HCT116 (cell line): ENCODE data around the gene TMEM80. TPM values are rescaled to one million over a fixed set of nuclear protein-coding genes. Genes with fewer than 3 reads are reported as not detected.
A peak's percentile ranks its signal among the peaks of the same experiment; 100 is the strongest.

Source experiments
- ATAC-seq: fragments of 200-7000 bp; cut with Tn5 transposase; 2 replicates; pipeline ENCODE4 v1.9.1; 2020; ENCODE audit warnings: mild to moderate bottlenecking, moderate library complexity
- BruUV-seq: library from RNA; stranded (reverse); fragments of 400-500 nt; replicated peaks from 2 replicates; lab custom pipeline; 2021; lab: Mats Ljungman, UMichigan
- CTCF ChIA-PET: fragments of 300-600 bp; sonication (Branson Sonifier 250); formaldehyde crosslinking; loops from one replicate; lab custom pipeline; 2021; ENCODE audit warnings: antibody characterized with exemption; lab: Charles Lee
- POLR2A ChIA-PET: fragments of 300-600, 350-600 bp; sonication (Branson Sonifier 250); formaldehyde crosslinking; loops from one replicate; lab custom pipeline; 2021; ENCODE audit warnings: antibody characterized with exemption; lab: Charles Lee
- RAD21 ChIA-PET, 2 experiments: fragments of 300-600 bp; sonication (Branson Sonifier 250); formaldehyde crosslinking; loops; one replicate each; lab custom pipeline; 2023; ENCODE audit warnings: low total read pairs in 2 of 2; ENCODE audit not compliant: uncharacterized antibody in 2 of 2, unreplicated experiment in 2 of 2, low non-redundant PET in 1 of 2; lab: Charles Lee
- DNase-seq: peaks from one replicate; pipeline ENCODE4 v3.0.0-alpha.2; 2010; ENCODE audit warnings: low read depth, low spot score
- H2AFZ ChIP-seq: fragments of 200-600 bp; shearing (Covaris generic), sonication (generic); 2 replicates; pipeline ENCODE4 v1.6.1; 2017; ENCODE audit warnings: low read depth, mixed run types, mixed read lengths, antibody characterized with exemption, low read length; ENCODE audit not compliant: poor library complexity, severe bottlenecking
- H3K27ac ChIP-seq: 2 replicates; pipeline ENCODE4 v1.5.1; 2012; ENCODE audit warnings: low read depth, low read length
- H3K27me3 ChIP-seq: fragments of 200-600 bp; sonication (generic); 2 replicates; pipeline ENCODE4 v1.6.1; 2016; ENCODE audit warnings: mixed run types, low read length, mixed read lengths; ENCODE audit not compliant: insufficient read depth
- H3K36me3 ChIP-seq, 2 experiments: fragments of 200-500 bp in 1 of 2; fragments of 200-600 bp in 1 of 2; sonication (Bioruptor generic) in 1 of 2; sonication (generic) in 1 of 2; 2 replicates each; pipeline versions ENCODE4 v1.5.1 to v1.6.1; 2014 to 2016; ENCODE audit warnings: low read length in 2 of 2, inconsistent platforms in 1 of 2, mixed read lengths in 1 of 2, mixed run types in 1 of 2; ENCODE audit not compliant: insufficient read depth in 2 of 2, control insufficient read depth in 1 of 2
- H3K4me1 ChIP-seq, 2 experiments: fragments of 200-600 bp in 1 of 2; sonication (generic) in 1 of 2; 2 replicates each; pipeline versions ENCODE4 v1.5.1 to v1.6.1; 2012 to 2017; ENCODE audit warnings: low read length in 2 of 2, inconsistent platforms in 1 of 2, mild to moderate bottlenecking in 1 of 2, mixed read lengths in 1 of 2, mixed run types in 1 of 2, moderate library complexity in 1 of 2; ENCODE audit not compliant: insufficient read depth in 2 of 2, control insufficient read depth in 1 of 2
- H3K4me2 ChIP-seq: fragments of 200-600 bp; sonication (generic); 2 replicates; pipeline ENCODE4 v1.6.1; 2017; ENCODE audit warnings: mixed run types, low read length, mixed read lengths
- H3K4me3 ChIP-seq, 2 experiments: fragments of 200-600 bp in 1 of 2; sonication (generic) in 1 of 2; replicated peaks in 1 of 2; 2 replicates each; pipeline ENCODE4 v1.5.1; 2011 to 2016; ENCODE audit warnings: low read length in 2 of 2, control low read depth in 1 of 2, low read depth in 1 of 2, mild to moderate bottlenecking in 1 of 2, mixed read lengths in 1 of 2, mixed run types in 1 of 2
- H3K79me2 ChIP-seq: fragments of 200-600 bp; sonication (generic); 2 replicates; pipeline ENCODE4 v1.6.1; 2017; ENCODE audit warnings: mild to moderate bottlenecking, mixed run types, low read length, moderate library complexity, mixed read lengths; ENCODE audit not compliant: insufficient read depth
- H3K9ac ChIP-seq: fragments of 200-600 bp; sonication (generic); 2 replicates; pipeline ENCODE4 v1.6.1; 2016; ENCODE audit warnings: low read length, mixed read lengths
- H3K9me2 ChIP-seq: fragments of 200-600 bp; sonication (generic), shearing (Covaris generic); 2 replicates; pipeline ENCODE4 v1.6.1; 2017; ENCODE audit warnings: mixed run types, mild to moderate bottlenecking, moderate library complexity; ENCODE audit not compliant: insufficient read depth
- H3K9me3 ChIP-seq, 2 experiments: fragments of 200-500 bp in 1 of 2; fragments of 200-600 bp in 1 of 2; sonication (Bioruptor generic) in 1 of 2; sonication (generic) in 1 of 2; 2 replicates each; pipeline ENCODE4 v1.6.1; 2014 to 2017; ENCODE audit warnings: low read length in 2 of 2, mixed read lengths in 2 of 2, inconsistent platforms in 1 of 2, low read depth in 1 of 2, mild to moderate bottlenecking in 1 of 2, mixed run types in 1 of 2, moderate library complexity in 1 of 2; ENCODE audit not compliant: control insufficient read depth in 1 of 2, insufficient read depth in 1 of 2
- H4K20me1 ChIP-seq: fragments of 200-600 bp; sonication (generic), shearing (Covaris generic); 2 replicates; pipeline ENCODE4 v1.6.1; 2017; ENCODE audit warnings: mixed run types, mild to moderate bottlenecking, moderate library complexity; ENCODE audit not compliant: insufficient read depth
- CBX3 ChIP-seq: IDR thresholded peaks from 2 replicates; pipeline ENCODE4 v1.6.1; 2012; ENCODE audit warnings: low read depth
- ELF1 ChIP-seq: IDR thresholded peaks from 2 replicates; pipeline ENCODE4 v1.6.1; 2012; ENCODE audit warnings: low read depth, borderline replicate concordance
- EZH2 ChIP-seq: fragments of 200-600 bp; sonication (generic); IDR thresholded peaks from 2 replicates; pipeline ENCODE4 v1.6.1; 2017; ENCODE audit warnings: antibody characterized with exemption, mixed run types
- JUND ChIP-seq: IDR thresholded peaks from 2 replicates; pipeline ENCODE4 v1.6.1; 2012
- POLR2A ChIP-seq: IDR thresholded peaks from 2 replicates; pipeline ENCODE4 v1.7.0; 2011; ENCODE audit warnings: borderline replicate concordance; ENCODE audit not compliant: insufficient read depth, insufficient read length; ENCODE audit errors: extremely low read depth
- POLR2AphosphoS5 ChIP-seq: IDR thresholded peaks from 2 replicates; pipeline ENCODE4 v1.6.1; 2011; ENCODE audit warnings: mild to moderate bottlenecking, low read depth, low read length, moderate library complexity
- SIN3A ChIP-seq: IDR thresholded peaks from 2 replicates; pipeline ENCODE4 v1.6.1; 2012; ENCODE audit warnings: low read depth
- SP1 ChIP-seq: IDR thresholded peaks from 2 replicates; pipeline ENCODE4 v1.6.1; 2012; ENCODE audit warnings: low read depth
- YY1 ChIP-seq: IDR thresholded peaks from 2 replicates; pipeline ENCODE4 v1.6.1; 2011; ENCODE audit warnings: low read length, low read depth, moderate library complexity, mild to moderate bottlenecking; ENCODE audit not compliant: insufficient replicate concordance; ENCODE audit errors: extremely low read depth
- ZFX ChIP-seq: fragments of 450-650 bp; IDR thresholded peaks from 2 replicates; pipeline ENCODE4 v1.6.1; 2017
- ZNF274 ChIP-seq: fragments of 200-500 bp; sonication (Bioruptor generic); IDR thresholded peaks from 2 replicates; pipeline ENCODE4 v1.6.1; 2014; ENCODE audit warnings: mild to moderate bottlenecking, low read depth, low read length, inconsistent platforms
- intact Hi-C: fragments of 100-400 bp; cut with micrococcal nuclease; formaldehyde crosslinking; loops from 2 replicates; pipeline ENCODE4 v1.10.0; 2022
- total RNA-seq: library from RNA; stranded (reverse); gene quantifications from one replicate; pipeline ENCODE4 v1.2.1, GENCODE V29; 2021; ENCODE audit not compliant: unreplicated experiment
- TF ChIP-seq, protein P1 (sequence below): IDR thresholded peaks from 2 replicates; pipeline ENCODE4 v1.6.1; 2012
- TF ChIP-seq, protein P2 (sequence below): IDR thresholded peaks from 2 replicates; pipeline ENCODE4 v1.6.1; 2011; ENCODE audit warnings: mild to moderate bottlenecking, low read length, moderate library complexity; ENCODE audit not compliant: insufficient replicate concordance; ENCODE audit errors: extremely low read depth

Gene TMEM80
- total RNA-seq, 1 experiment from 2014 or later, result 18.4 TPM

- Histone ChIP-seq H3K79me2 (peaks cover 27% of the 10 kb centered on the region), H4K20me1 (no peaks in the 10 kb centered on the region), H3K9me2 (no peaks in the 10 kb centered on the region), H3K27ac (peak overlapping the region; percentile 58; the same call in 1 of the 2 replicates), H3K9ac (no peak overlapping the region), H2AFZ (no peak overlapping the region), H3K27me3 (no peaks in the 10 kb centered on the region), H3K4me1 (peaks cover 37 to 49% of the 10 kb centered on the region in 2 experiments), H3K4me2 (no peak overlapping the region), H3K36me3 (no peaks in the 10 kb centered on the region; a peak in 1 of 4 replicates), H3K9me3 (no peaks in the 10 kb centered on the region), H3K4me3 (no peak overlapping the region)
- BruUV-seq, result TSS peak; percentile 38
- no peak for ATAC-seq
- ChIA-PET RAD21 (no interaction called here), POLR2A (interaction anchor here (0.6 kb wide), 1 partner anchor 149 kb away, joined by 3 read pairs; no protein-coding TSS in a partner anchor), CTCF (no interaction called here)
- intact Hi-C loops, result no loop called here
- TF ChIP-seq POLR2AphosphoS5, result no peak
- no peak for TF ChIP-seq JUND
- no peak for TF ChIP-seq SP1
- TF ChIP-seq POLR2A, result no peak
- TF ChIP-seq, protein P1, sequence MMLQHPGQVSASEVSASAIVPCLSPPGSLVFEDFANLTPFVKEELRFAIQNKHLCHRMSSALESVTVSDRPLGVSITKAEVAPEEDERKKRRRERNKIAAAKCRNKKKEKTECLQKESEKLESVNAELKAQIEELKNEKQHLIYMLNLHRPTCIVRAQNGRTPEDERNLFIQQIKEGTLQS, result no peak
- TF ChIP-seq YY1, result no peak
- DNase-seq, result no peak
Observed at GRCh38 chr11:703506-703905, 7.9 kb downstream of the TMEM80 start.

GRCh38 chr11:704228-704674, 8.6 kb downstream of the TMEM80 start:
- Histone ChIP-seq H3K4me3 (no peak overlapping the region), H2AFZ (no peak overlapping the region), H3K4me2 (peak overlapping the region; percentile 98; the same call in 1 of the 2 replicates), H4K20me1 (no peaks in the 10 kb centered on the region), H3K9ac (no peak overlapping the region), H3K79me2 (peaks cover 25% of the 10 kb centered on the region), H3K9me3 (no peaks in the 10 kb centered on the region), H3K9me2 (no peaks in the 10 kb centered on the region), H3K27me3 (no peaks in the 10 kb centered on the region), H3K36me3 (no peaks in the 10 kb centered on the region; a peak in 1 of 4 replicates), H3K4me1 (peaks cover 39 to 54% of the 10 kb centered on the region in 2 experiments), H3K27ac (peak overlapping the region; percentile 99)
- intact Hi-C loops, result no loop called here
- no peak for TF ChIP-seq CBX3
- no peak for TF ChIP-seq ELF1
- no peak for TF ChIP-seq ZNF274
- TF ChIP-seq EZH2, result no peak
- no peak for TF ChIP-seq ZFX
- TF ChIP-seq SIN3A, result no peak
- TF ChIP-seq, protein P2, sequence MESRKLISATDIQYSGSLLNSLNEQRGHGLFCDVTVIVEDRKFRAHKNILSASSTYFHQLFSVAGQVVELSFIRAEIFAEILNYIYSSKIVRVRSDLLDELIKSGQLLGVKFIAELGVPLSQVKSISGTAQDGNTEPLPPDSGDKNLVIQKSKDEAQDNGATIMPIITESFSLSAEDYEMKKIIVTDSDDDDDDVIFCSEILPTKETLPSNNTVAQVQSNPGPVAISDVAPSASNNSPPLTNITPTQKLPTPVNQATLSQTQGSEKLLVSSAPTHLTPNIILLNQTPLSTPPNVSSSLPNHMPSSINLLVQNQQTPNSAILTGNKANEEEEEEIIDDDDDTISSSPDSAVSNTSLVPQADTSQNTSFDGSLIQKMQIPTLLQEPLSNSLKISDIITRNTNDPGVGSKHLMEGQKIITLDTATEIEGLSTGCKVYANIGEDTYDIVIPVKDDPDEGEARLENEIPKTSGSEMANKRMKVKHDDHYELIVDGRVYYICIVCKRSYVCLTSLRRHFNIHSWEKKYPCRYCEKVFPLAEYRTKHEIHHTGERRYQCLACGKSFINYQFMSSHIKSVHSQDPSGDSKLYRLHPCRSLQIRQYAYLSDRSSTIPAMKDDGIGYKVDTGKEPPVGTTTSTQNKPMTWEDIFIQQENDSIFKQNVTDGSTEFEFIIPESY, result no peak
- TF ChIP-seq, protein P1, result no peak
- POLR2A ChIA-PET, result no interaction called here
- DNase-seq (no peak), ATAC-seq (no peak)
- no TSS peak for BruUV-seq
- CTCF ChIA-PET, result interaction anchor here (0.7 to 3.1 kb wide), 3 partner anchors 9 to 43 kb away, joined by 3 to 24 read pairs (median 9); partner anchors contain the start of genes DEAF1, TALDO1 and TMEM80
- RAD21 ChIA-PET, result no interaction called here
